HEK293T (cell line): ENCODE results near the gene WNT1.

Source experiments
- CTCF ChIA-PET: fragments of 350-600 bp; formaldehyde crosslinking; extraction: SDS; loops from one replicate; lab custom pipeline; 2021; ENCODE audit warnings: antibody characterized with exemption, inconsistent platforms; lab: Yijun Ruan, JAX
- POLR2A ChIA-PET: fragments of 350-600 bp; formaldehyde crosslinking; extraction: SDS; loops from one replicate; lab custom pipeline; 2020; ENCODE audit warnings: antibody characterized with exemption, inconsistent platforms; lab: Yijun Ruan, JAX
- DNase-seq: peaks from one replicate; pipeline ENCODE4 v3.0.0; 2012; ENCODE audit warnings: mixed read lengths; ENCODE audit errors: extremely low spot score
- ARNT ChIP-seq: fragments of 450-650 bp; IDR thresholded peaks from 2 replicates; pipeline ENCODE4 v1.6.1; 2017; ENCODE audit warnings: mild to moderate bottlenecking
- BHLHE40 ChIP-seq: fragments of 450-650 bp; IDR thresholded peaks from 2 replicates; pipeline ENCODE4 v1.6.1; 2016; ENCODE audit warnings: mild to moderate bottlenecking, moderate library complexity, borderline replicate concordance
- CTBP1 ChIP-seq: fragments of 450-650 bp; IDR thresholded peaks from 2 replicates; pipeline ENCODE4 v1.6.1; 2016; ENCODE audit warnings: borderline replicate concordance
- ELF4 ChIP-seq: fragments of 450-650 bp; IDR thresholded peaks from 2 replicates; pipeline ENCODE4 v1.6.1; 2017; ENCODE audit warnings: antibody characterized with exemption
- FOXA1 ChIP-seq: fragments of 450-650 bp; IDR thresholded peaks from 2 replicates; pipeline ENCODE4 v1.6.1; 2016; ENCODE audit warnings: mild to moderate bottlenecking
- FOXK2 ChIP-seq: fragments of 450-650 bp; IDR thresholded peaks from 2 replicates; pipeline ENCODE4 v1.6.1; 2016; ENCODE audit warnings: mild to moderate bottlenecking
- FOXM1 ChIP-seq: fragments of 450-650 bp; IDR thresholded peaks from 2 replicates; pipeline ENCODE4 v1.6.1; 2017; ENCODE audit warnings: mild to moderate bottlenecking, borderline replicate concordance
- HDGF ChIP-seq: fragments of 450-650 bp; IDR thresholded peaks from 2 replicates; pipeline ENCODE4 v1.6.1; 2017; ENCODE audit warnings: antibody characterized with exemption, borderline replicate concordance
- L3MBTL2 ChIP-seq: fragments of 450-650 bp; conservative IDR thresholded peaks from 2 replicates; pipeline ENCODE4 v1.6.1; 2016; ENCODE audit warnings: mild to moderate bottlenecking
- LEF1 ChIP-seq: fragments of 450-650 bp; IDR thresholded peaks from 2 replicates; pipeline ENCODE4 v1.6.1; 2017; ENCODE audit warnings: mild to moderate bottlenecking, borderline replicate concordance
- NFRKB ChIP-seq: fragments of 450-650 bp; IDR thresholded peaks from 2 replicates; pipeline ENCODE4 v1.6.1; 2016; ENCODE audit warnings: mild to moderate bottlenecking, moderate library complexity
- SP1 ChIP-seq: fragments of 450-650 bp; IDR thresholded peaks from 2 replicates; pipeline ENCODE4 v1.6.1; 2017
- SUZ12 ChIP-seq: fragments of 450-650 bp; IDR thresholded peaks from 2 replicates; pipeline ENCODE4 v1.6.1; 2016; ENCODE audit warnings: mild to moderate bottlenecking
- TARDBP ChIP-seq: fragments of 450-650 bp; IDR thresholded peaks from 2 replicates; pipeline ENCODE4 v1.6.1; 2016
- ZNF384 ChIP-seq: fragments of 450-650 bp; IDR thresholded peaks from 2 replicates; pipeline ENCODE4 v1.6.1; 2016
- TF ChIP-seq, protein P1 (sequence below): fragments of 450-650 bp; IDR thresholded peaks from 2 replicates; pipeline ENCODE4 v1.6.1; 2016

The WNT1 gene

GRCh38 chr12:48956279-48957140 is 21.6 kb upstream of the WNT1 start:
- POLR2A ChIA-PET, result interaction anchor here (0.7 to 1.9 kb wide), 14 partner anchors 10 to 175 kb away, joined by 3 to 17 read pairs (median 4); partner anchors contain the start of genes RND1, TUBA1B and WNT10B
- TF ChIP-seq NFRKB, result no peak
- no peak for TF ChIP-seq FOXM1
- TF ChIP-seq SP1, result no peak
- TF ChIP-seq ZNF384, result no peak
- TF ChIP-seq, protein P1, sequence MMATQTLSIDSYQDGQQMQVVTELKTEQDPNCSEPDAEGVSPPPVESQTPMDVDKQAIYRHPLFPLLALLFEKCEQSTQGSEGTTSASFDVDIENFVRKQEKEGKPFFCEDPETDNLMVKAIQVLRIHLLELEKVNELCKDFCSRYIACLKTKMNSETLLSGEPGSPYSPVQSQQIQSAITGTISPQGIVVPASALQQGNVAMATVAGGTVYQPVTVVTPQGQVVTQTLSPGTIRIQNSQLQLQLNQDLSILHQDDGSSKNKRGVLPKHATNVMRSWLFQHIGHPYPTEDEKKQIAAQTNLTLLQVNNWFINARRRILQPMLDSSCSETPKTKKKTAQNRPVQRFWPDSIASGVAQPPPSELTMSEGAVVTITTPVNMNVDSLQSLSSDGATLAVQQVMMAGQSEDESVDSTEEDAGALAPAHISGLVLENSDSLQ, result no peak
- TF ChIP-seq SUZ12, result no peak
- TF ChIP-seq ELF4, result no peak
- TF ChIP-seq HDGF, result no peak
- no peak for TF ChIP-seq CTBP1
- TF ChIP-seq FOXA1, result no peak
- TF ChIP-seq TARDBP, result no peak
- TF ChIP-seq L3MBTL2, result no peak
- no peak for TF ChIP-seq LEF1
- no peak for TF ChIP-seq FOXK2
- TF ChIP-seq ARNT, result no peak
- no peak for TF ChIP-seq BHLHE40
- CTCF ChIA-PET, result interaction anchor here (0.8 to 1.6 kb wide), 6 partner anchors 10 to 142 kb away, joined by 3 to 11 read pairs (median 4); no protein-coding TSS in a partner anchor
- DNase-seq, result peak; percentile 83

DNA sequence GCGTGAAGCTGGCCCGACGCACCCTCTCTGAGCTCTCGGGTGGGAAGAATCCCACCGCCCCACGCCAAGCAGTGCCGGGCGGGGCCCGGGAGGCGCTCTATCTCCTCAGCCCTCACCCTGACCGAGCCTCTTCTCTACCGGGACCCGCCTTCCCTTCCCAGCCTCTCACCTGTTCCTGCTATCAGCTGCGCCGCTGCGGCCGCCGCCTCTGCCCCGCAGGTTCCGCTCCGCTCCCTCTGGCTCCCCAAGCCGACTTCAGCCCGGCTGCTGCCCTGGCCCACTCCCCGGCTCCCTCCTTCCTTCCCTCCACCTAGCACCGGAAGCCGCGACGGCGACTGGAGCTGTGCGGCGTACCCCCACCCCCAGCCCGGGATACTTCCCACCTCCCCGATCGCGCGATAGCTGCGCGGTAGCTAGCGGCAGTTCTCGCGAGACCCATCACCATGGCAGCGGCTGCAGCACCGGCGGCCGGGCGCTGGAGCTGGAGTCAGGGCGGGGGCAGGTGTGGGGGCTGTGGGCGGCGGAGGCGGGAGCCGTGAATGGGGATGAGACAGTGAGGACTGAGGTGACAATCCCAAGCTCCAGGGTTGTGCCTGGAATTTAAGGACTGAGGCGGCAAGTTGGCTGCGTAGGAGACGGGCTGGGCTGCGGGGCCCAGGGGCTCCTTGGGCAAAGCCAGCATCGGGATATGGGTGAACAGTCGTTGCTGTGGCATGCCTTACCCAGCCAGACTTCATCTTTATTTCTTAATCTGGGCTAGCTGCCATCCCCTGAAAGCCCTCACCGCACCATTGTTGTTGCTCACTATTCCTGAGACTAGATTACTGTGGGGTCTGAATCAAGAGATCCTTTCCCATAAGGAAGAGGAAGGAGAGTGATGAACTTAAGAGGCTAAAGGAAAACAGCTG is 20.7 kb upstream of the WNT1 start, which contains the start of gene ARF3:
Gene ARF3, minus strand, starts transcription at position 347 of the 908 bp plus-strand sequence. CDS start 16,392 bp downstream, outside the sequence.
- CTCF ChIA-PET, result interaction anchor here (0.6 to 1.6 kb wide), 10 partner anchors 9 to 143 kb away, joined by 3 to 11 read pairs (median 3); no protein-coding TSS in a partner anchor
- TF ChIP-seq SP1, result peak; percentile 82
- TF ChIP-seq ARNT, result no peak
- TF ChIP-seq NFRKB, result no peak
- TF ChIP-seq CTBP1, result no peak
- TF ChIP-seq ELF4, result peak; percentile 44
- TF ChIP-seq, protein P1, result 0 out of 2 replicates have a peak, but pooled peaks have one; percentile 4
- TF ChIP-seq SUZ12, result no peak
- TF ChIP-seq TARDBP, result no peak
- no peak for TF ChIP-seq LEF1
- TF ChIP-seq FOXK2, result no peak
- TF ChIP-seq ZNF384, result no peak
- no peak for TF ChIP-seq HDGF
- TF ChIP-seq L3MBTL2, result no peak
- TF ChIP-seq BHLHE40, result no peak
- TF ChIP-seq FOXM1, result no peak
- TF ChIP-seq FOXA1, result no peak
- peak; percentile 98 for DNase-seq
- POLR2A ChIA-PET, result interaction anchor here (0.6 to 1.9 kb wide), 26 partner anchors 9 to 174 kb away, joined by 3 to 17 read pairs (median 4); partner anchors contain the start of genes RND1, TUBA1B and WNT10B

GRCh38 chr12:48958049-48958388 is 20.1 kb upstream of the WNT1 start:
- CTCF ChIA-PET, result interaction anchor here (1.0 to 1.1 kb wide), 4 partner anchors 16 to 72 kb away, joined by 3 to 4 read pairs (median 3); no protein-coding TSS in a partner anchor
- POLR2A ChIA-PET, result interaction anchor here (0.7 to 1.9 kb wide), 10 partner anchors 11 to 172 kb away, joined by 3 to 17 read pairs (median 6); partner anchors contain the start of gene WNT10B
- TF ChIP-seq SUZ12, result no peak
- TF ChIP-seq ELF4, result no peak
- TF ChIP-seq, protein P1, result no peak
- no peak for TF ChIP-seq FOXM1
- TF ChIP-seq FOXK2, result no peak
- no peak for TF ChIP-seq FOXA1
- no peak for TF ChIP-seq SP1
- TF ChIP-seq L3MBTL2, result no peak
- no peak for TF ChIP-seq LEF1

DNA sequence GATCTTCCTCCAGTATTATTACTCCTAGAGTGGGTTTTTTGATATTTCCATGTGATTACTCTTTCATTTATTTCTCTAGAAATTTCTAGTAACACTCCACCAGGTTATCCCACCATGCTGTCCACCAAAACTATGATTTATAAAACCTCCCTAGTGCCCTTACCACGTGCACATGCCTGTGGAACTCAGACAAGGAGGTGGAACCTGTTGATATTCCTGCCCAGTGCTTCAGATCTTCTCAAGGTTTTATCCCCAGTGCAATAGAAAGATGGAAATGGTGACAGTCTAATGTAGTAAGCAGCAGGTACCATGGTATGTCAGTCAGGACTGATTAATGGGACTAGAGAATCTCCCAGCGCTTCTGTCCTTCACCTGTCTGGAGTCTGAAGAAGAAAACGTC is 17.3 kb upstream of the WNT1 start:
- DNase-seq, result no peak
- POLR2A ChIA-PET, result no interaction called here
- CTCF ChIA-PET, result no interaction called here
- no peak for TF ChIP-seq FOXA1
- TF ChIP-seq CTBP1, result no peak

More at GRCh38 chr12:48958049-48958388, 20.1 kb upstream of the WNT1 start:
- DNase-seq, result no peak

DNA sequence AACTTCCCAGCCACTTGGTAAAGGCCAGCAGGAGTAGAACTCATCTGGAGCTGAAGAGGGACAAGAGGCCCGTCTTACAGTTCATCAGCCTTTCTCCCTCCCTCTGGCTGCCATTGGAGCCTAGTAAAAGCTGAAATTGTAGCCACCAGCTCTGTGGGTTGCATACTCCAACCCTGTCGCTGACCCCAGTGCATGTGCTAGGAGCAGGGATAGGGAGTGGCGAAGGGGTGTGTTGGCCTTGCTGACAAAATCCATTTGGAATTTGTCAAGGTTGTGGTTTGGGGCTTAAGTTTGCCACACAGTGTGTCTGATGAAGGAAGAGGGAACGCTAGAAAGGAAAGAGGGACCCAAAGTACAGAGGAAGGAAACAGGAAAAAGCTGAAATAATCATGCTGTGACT is 16.8 kb upstream of the WNT1 start:
- DNase-seq, result no peak
- ChIA-PET POLR2A (no interaction called here), CTCF (no interaction called here)
- no peak for TF ChIP-seq NFRKB
- no peak for TF ChIP-seq FOXM1
- TF ChIP-seq TARDBP, result no peak
- TF ChIP-seq SP1, result no peak
